ENCODE measurements around the gene TTC34. TPM values are rescaled to one million over a fixed set of nuclear protein-coding genes. Genes with fewer than 3 reads are reported as not detected.
A peak's percentile ranks its signal among the peaks of the same experiment; 100 is the strongest.

Gene TTC34
- total and polyA plus RNA-seq, 2 of the 13 experiments (the other 11 are each of a cell fraction or from before 2014, with no cell fraction given) = 0.07 to 0.11 TPM

GRCh38 chr1:2586154-2587070 lies 215.1 kb downstream of the TTC34 start, which contains the start of gene PRXL2B (continued):
- TF ChIP-seq ZNF607 (CRISPR knock-in tag; IDR thresholded peaks at IDR 0.05; ENCODE audit: borderline replicate concordance) (peak; percentile 24; the same call in 1 of the 2 replicates), TEAD3 (CRISPR knock-in tag; optimal IDR thresholded peaks at IDR 0.05; ENCODE audit: borderline replicate concordance) (peak; percentile 14), ZNF816 (CRISPR knock-in tag; IDR thresholded peaks at IDR 0.05; ENCODE audit: borderline replicate concordance) (0 out of 2 replicates have a peak, but pooled peaks have one; percentile 16), U2AF1 (optimal IDR thresholded peaks at IDR 0.05; ENCODE audit: low read depth, low read length) (no peak), ATF7-NPFF (CRISPR knock-in tag; IDR thresholded peaks at IDR 0.05; ENCODE audit: low read depth) (peak; percentile 59; the same call in 1 of the 2 replicates), ZNF280B (CRISPR knock-in tag; IDR thresholded peaks at IDR 0.05; ENCODE audit: borderline replicate concordance) (0 out of 2 replicates have a peak, but pooled peaks have one; percentile 53), ZNF687 (CRISPR knock-in tag; IDR thresholded peaks at IDR 0.05) (peak; percentile 61), ARID4A (CRISPR knock-in tag; IDR thresholded peaks at IDR 0.05; ENCODE audit: borderline replicate concordance) (peak; percentile 37; the same call in 1 of the 2 replicates), CAMTA2 (CRISPR knock-in tag; IDR thresholded peaks at IDR 0.05; ENCODE audit: borderline replicate concordance) (0 out of 2 replicates have a peak, but pooled peaks have one; percentile 15), HMGXB4 (CRISPR knock-in tag; IDR thresholded peaks at IDR 0.05; ENCODE audit: borderline replicate concordance in 1 of 2, low read depth in 1 of 2) (peak in 1 of 2 experiments; percentile 23; a peak in 1 of 4 replicates)

Data from HepG2 (cell line).